ENCODE measurements around the gene TRIP13. TPM values are rescaled to one million over a fixed set of nuclear protein-coding genes. Genes with fewer than 3 reads are reported as not detected.

TRIP13 gene
- total and polyA plus RNA-seq, 2 of the 13 experiments (the other 11 are each of a cell fraction or from before 2014, with no cell fraction given) = 13.5 to 33.0 TPM

- TF ChIP-seq STAG1 (CRISPR knock-in tag; IDR thresholded peaks at IDR 0.05) = 0 out of 2 replicates have a peak, but pooled peaks have one; percentile 7
- TF ChIP-seq NFYB (CRISPR knock-in tag; IDR thresholded peaks at IDR 0.05) = peak; percentile 67
- peak; percentile 54 for TF ChIP-seq NFYC (CRISPR knock-in tag; IDR thresholded peaks at IDR 0.05)
- TF ChIP-seq NFAT5 (CRISPR knock-in tag; IDR thresholded peaks at IDR 0.05) = peak; percentile 23; the same call in 1 of the 2 replicates
- 0 out of 2 replicates have a peak, but pooled peaks have one; percentile 18 for TF ChIP-seq HDAC1 (CRISPR knock-in tag; IDR thresholded peaks at IDR 0.05)
- TF ChIP-seq ZNF263 (CRISPR knock-in tag; IDR thresholded peaks at IDR 0.05) = peak; percentile 78
- TF ChIP-seq ZNF768 (CRISPR knock-in tag; IDR thresholded peaks at IDR 0.05) = peak; percentile 67; the same call in 1 of the 2 replicates
- TF ChIP-seq ATF3 (CRISPR knock-in tag; IDR thresholded peaks at IDR 0.05) = no peak
- no peak for TF ChIP-seq ASH2L (IDR thresholded peaks at IDR 0.05; ENCODE audit: insufficient read length, low read depth, low read length)
- peak; percentile 35; the same call in 1 of the 2 replicates for TF ChIP-seq GABPB1 (CRISPR knock-in tag; IDR thresholded peaks at IDR 0.05)
- no peak for TF ChIP-seq KDM4B (CRISPR knock-in tag; IDR thresholded peaks at IDR 0.05)
- peak; percentile 41 to 45; a peak in 1 of 4 replicates for TF ChIP-seq POLR2A (IDR thresholded peaks at IDR 0.05; ENCODE audit: insufficient read depth in 1 of 2, low read depth in 2 of 2, low read length in 2 of 2)
- 0 out of 2 replicates have a peak, but pooled peaks have one; percentile 28 for TF ChIP-seq MED1 (CRISPR knock-in tag; IDR thresholded peaks at IDR 0.05)
- 0 out of 2 replicates have a peak, but pooled peaks have one; percentile 15 for TF ChIP-seq POGZ (CRISPR knock-in tag; IDR thresholded peaks at IDR 0.05)
- peak; percentile 72; the same call in 1 of the 2 replicates for TF ChIP-seq RFXAP (CRISPR knock-in tag; IDR thresholded peaks at IDR 0.05; ENCODE audit: borderline replicate concordance)
- 0 out of 2 replicates have a peak, but pooled peaks have one; percentile 53 for TF ChIP-seq PHF21A (CRISPR knock-in tag; IDR thresholded peaks at IDR 0.05)
- TF ChIP-seq DRAP1 (CRISPR knock-in tag; IDR thresholded peaks at IDR 0.05) = 0 out of 2 replicates have a peak, but pooled peaks have one; percentile 14
- peak; percentile 38; the same call in 1 of the 2 replicates for TF ChIP-seq ZNF605 (CRISPR knock-in tag; IDR thresholded peaks at IDR 0.05)
- peak; percentile 53; the same call in 1 of the 2 replicates for TF ChIP-seq TAF1 (CRISPR knock-in tag; IDR thresholded peaks at IDR 0.05)
- TF ChIP-seq ZFY (CRISPR knock-in tag; IDR thresholded peaks at IDR 0.05) = 0 out of 2 replicates have a peak, but pooled peaks have one; percentile 23
- TF ChIP-seq CERS6 (CRISPR knock-in tag; IDR thresholded peaks at IDR 0.05) = no peak
- peak; percentile 67 for TF ChIP-seq TEAD3 (CRISPR knock-in tag; optimal IDR thresholded peaks at IDR 0.05; ENCODE audit: borderline replicate concordance)
- TF ChIP-seq ZNF432 (CRISPR knock-in tag; IDR thresholded peaks at IDR 0.05; ENCODE audit: borderline replicate concordance) = no peak
These were observed 42.1 kb upstream of the TRIP13 start, which contains the start of gene ZDHHC11 (continued) for GRCh38 chr5:850511-851006.

All from HepG2 (cell line).